ENCODE results near the gene CAV3. TPM values are rescaled to one million over a fixed set of nuclear protein-coding genes. Genes with fewer than 3 reads are reported as not detected.

The CAV3 gene
- total RNA-seq, 1 donor from 2014 or later: not detected

GRCh38 chr3:8761866-8762265, 28.3 kb downstream of the CAV3 start:
- no peak for DNase-seq (ENCODE audit: low read depth)

- DNase-seq (ENCODE audit: low read depth): no peak
Measured at GRCh38 chr3:8762607-8763377, 29.2 kb downstream of the CAV3 start.

GRCh38 chr3:8764528-8764927, 30.9 kb downstream of the CAV3 start:
- no peak for DNase-seq (ENCODE audit: low read depth)

GRCh38 chr3:8765528-8765927, 31.9 kb downstream of the CAV3 start:
- no peak for DNase-seq (ENCODE audit: low read depth)

GRCh38 chr3:8766148-8766547, 32.5 kb downstream of the CAV3 start:
- DNase-seq (ENCODE audit: low read depth): no peak

GRCh38 chr3:8767256-8767666, 33.7 kb downstream of the CAV3 start:
- no peak for DNase-seq (ENCODE audit: low read depth)

GRCh38 chr3:8767667-8768363, 34.2 kb downstream of the CAV3 start:
- DNase-seq (ENCODE audit: low read depth): peak; percentile 38

GRCh38 chr3:8768364-8769087, 34.9 kb downstream of the CAV3 start:
- peak; percentile 7 for DNase-seq (ENCODE audit: low read depth)

- DNase-seq (ENCODE audit: low read depth): peak; percentile 34
Measured at GRCh38 chr3:8769088-8769822, 35.7 kb downstream of the CAV3 start, which contains the start of gene OXTR. Gene OXTR (minus strand): TSS chr3:8769613. CDS start chr3:8768187, 1,426 bp downstream.

- DNase-seq (ENCODE audit: low read depth): no peak
Measured at GRCh38 chr3:8773941-8774542, 40.4 kb downstream of the CAV3 start.

GRCh38 chr3:8775181-8775580, 41.6 kb downstream of the CAV3 start:
- no peak for DNase-seq (ENCODE audit: low read depth)

- DNase-seq (ENCODE audit: low read depth): no peak
Measured at GRCh38 chr3:8775602-8776001, 42.0 kb downstream of the CAV3 start.

GRCh38 chr3:8776406-8776805, 42.8 kb downstream of the CAV3 start:
- DNase-seq (ENCODE audit: low read depth): peak; percentile 63

GRCh38 chr3:8777201-8777977, 43.8 kb downstream of the CAV3 start:
- no peak for DNase-seq (ENCODE audit: low read depth)

GRCh38 chr3:8777978-8778267, 44.3 kb downstream of the CAV3 start:
- no peak for DNase-seq (ENCODE audit: low read depth)

- no peak for DNase-seq (ENCODE audit: low read depth)
Measured at GRCh38 chr3:8778475-8778874, 44.9 kb downstream of the CAV3 start.

- DNase-seq (ENCODE audit: low read depth): no peak
Measured at GRCh38 chr3:8780279-8780678, 46.7 kb downstream of the CAV3 start.

GRCh38 chr3:8784676-8785435, 51.3 kb downstream of the CAV3 start:
- DNase-seq (ENCODE audit: low read depth): no peak

GRCh38 chr3:8790529-8790928, 56.9 kb downstream of the CAV3 start:
- no peak for DNase-seq (ENCODE audit: low read depth)

- DNase-seq (ENCODE audit: low read depth): peak; percentile 89
Measured at GRCh38 chr3:8793242-8793641, 59.6 kb downstream of the CAV3 start.
